Left lung (tissue), 10 donors: Measurements from ENCODE around the gene TTLL12. TPM values are rescaled to one million over a fixed set of nuclear protein-coding genes. Genes with fewer than 3 reads are reported as not detected.
A peak's percentile ranks its signal among the peaks of the same experiment; 100 is the strongest.

ENCODE experiments used
- ATAC-seq: fragments of 200-7000 bp; cut with Tn5 transposase; one replicate; pipeline ENCODE4 v1.9.1; 2020; ENCODE audit warnings: moderate library complexity
- DNase-seq, 4 donors: peaks; one replicate each; pipeline ENCODE4 v3.0.0-alpha.2; 2013 to 2020
- H3K27ac ChIP-seq, 2 donors: fragments of 200-600 bp; sonication (generic) in 1 of 2; one replicate each; pipeline versions ENCODE4 v1.5.0 to v1.8.0; 2020 to 2021
- H3K27me3 ChIP-seq, 2 donors: fragments of 200-600 bp; sonication (generic) in 1 of 2; one replicate each; pipeline versions ENCODE4 v1.5.0 to v1.8.0; 2020 to 2021
- H3K36me3 ChIP-seq, 2 donors: fragments of 200-600 bp; sonication (generic) in 1 of 2; one replicate each; pipeline versions ENCODE4 v1.5.0 to v1.8.0; 2020 to 2021
- H3K4me1 ChIP-seq, 2 donors: fragments of 200-600 bp; one replicate each; pipeline ENCODE4 v1.8.0; 2021
- H3K4me3 ChIP-seq, 2 donors: fragments of 200-600 bp; sonication (generic) in 1 of 2; one replicate each; pipeline versions ENCODE4 v1.5.0 to v1.8.0; 2020 to 2021; ENCODE audit warnings: mild to moderate bottlenecking in 1 of 2
- H3K9me3 ChIP-seq, 2 donors: fragments of 200-600 bp; sonication (generic) in 1 of 2; one replicate each; pipeline versions ENCODE4 v1.5.0 to v1.8.0; 2020 to 2021
- intact Hi-C, 2 donors: fragments of 100-400 bp; cut with DNase I; formaldehyde crosslinking; loops; one replicate each; pipeline versions ENCODE4 v1.11.2 to v1.14.2; 2022
- polyA plus RNA-seq, 6 donors: library from polyadenylated mRNA; unstranded; fragments of 120-200 nt; gene quantifications; one replicate each; pipeline ENCODE4 v1.2.1, GENCODE V29; 2013; ENCODE audit not compliant: insufficient read length in 6 of 6
- total RNA-seq, 2 donors: library from RNA; stranded (reverse); fragmentation: NEBNext Ultra II Directional; extraction: Animal tissue kit (Norgen Biotek cat#: 25700); gene quantifications; one replicate each; pipeline ENCODE4 v1.2.1, GENCODE V29; 2021
- TF ChIP-seq, protein P1 (sequence below), 2 donors: fragments of 200-600 bp; sonication (generic) in 1 of 2; IDR thresholded peaks; one replicate each; pipeline versions ENCODE4 v1.5.0 to v1.8.0; 2021; ENCODE audit warnings: antibody characterized with exemption in 2 of 2
- donor health status: DM: no; HTN: yes; CAD: no.
- donor health status: DM: no; HTN: no; CAD: no.

Gene TTLL12
- total and polyA plus RNA-seq, 8 donors: 18.3 to 42.1 (median 22.0) TPM

DNA sequence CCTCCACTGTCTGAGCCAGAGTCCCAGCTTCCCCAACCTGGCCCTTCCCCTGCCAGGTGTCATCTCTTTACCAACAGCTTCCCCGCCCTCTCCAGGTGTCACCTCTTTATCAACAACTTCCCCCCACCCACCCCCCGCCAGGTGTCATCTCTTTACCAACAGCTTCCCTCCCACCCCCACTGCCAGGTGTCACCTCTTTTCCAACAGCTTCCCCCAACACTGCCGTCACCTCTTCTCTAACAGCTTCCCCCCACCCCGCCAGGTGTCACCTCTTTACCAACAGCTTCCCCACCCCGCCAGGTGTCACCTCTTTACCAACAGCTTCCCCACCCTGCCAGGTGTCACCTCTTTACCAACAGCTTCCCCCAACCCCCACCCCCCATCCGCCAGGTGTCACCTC, 29.8 kb upstream of the TTLL12 start:
- Histone ChIP-seq H3K36me3 (no peaks in the 10 kb centered on the region), H3K4me1 (no peaks in the 10 kb centered on the region), H3K27me3 (no peaks in the 10 kb centered on the region), H3K4me3 (no peak overlapping the region), H3K27ac (no peak overlapping the region), H3K9me3 (no peaks in the 10 kb centered on the region)
- peak in 1 of 4 donors; percentile 19 for DNase-seq
- ATAC-seq: no peak
- TF ChIP-seq, protein P1, sequence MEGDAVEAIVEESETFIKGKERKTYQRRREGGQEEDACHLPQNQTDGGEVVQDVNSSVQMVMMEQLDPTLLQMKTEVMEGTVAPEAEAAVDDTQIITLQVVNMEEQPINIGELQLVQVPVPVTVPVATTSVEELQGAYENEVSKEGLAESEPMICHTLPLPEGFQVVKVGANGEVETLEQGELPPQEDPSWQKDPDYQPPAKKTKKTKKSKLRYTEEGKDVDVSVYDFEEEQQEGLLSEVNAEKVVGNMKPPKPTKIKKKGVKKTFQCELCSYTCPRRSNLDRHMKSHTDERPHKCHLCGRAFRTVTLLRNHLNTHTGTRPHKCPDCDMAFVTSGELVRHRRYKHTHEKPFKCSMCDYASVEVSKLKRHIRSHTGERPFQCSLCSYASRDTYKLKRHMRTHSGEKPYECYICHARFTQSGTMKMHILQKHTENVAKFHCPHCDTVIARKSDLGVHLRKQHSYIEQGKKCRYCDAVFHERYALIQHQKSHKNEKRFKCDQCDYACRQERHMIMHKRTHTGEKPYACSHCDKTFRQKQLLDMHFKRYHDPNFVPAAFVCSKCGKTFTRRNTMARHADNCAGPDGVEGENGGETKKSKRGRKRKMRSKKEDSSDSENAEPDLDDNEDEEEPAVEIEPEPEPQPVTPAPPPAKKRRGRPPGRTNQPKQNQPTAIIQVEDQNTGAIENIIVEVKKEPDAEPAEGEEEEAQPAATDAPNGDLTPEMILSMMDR (IDR thresholded peaks at IDR 0.05): no peak
- intact Hi-C loops: no loop called here

DNA sequence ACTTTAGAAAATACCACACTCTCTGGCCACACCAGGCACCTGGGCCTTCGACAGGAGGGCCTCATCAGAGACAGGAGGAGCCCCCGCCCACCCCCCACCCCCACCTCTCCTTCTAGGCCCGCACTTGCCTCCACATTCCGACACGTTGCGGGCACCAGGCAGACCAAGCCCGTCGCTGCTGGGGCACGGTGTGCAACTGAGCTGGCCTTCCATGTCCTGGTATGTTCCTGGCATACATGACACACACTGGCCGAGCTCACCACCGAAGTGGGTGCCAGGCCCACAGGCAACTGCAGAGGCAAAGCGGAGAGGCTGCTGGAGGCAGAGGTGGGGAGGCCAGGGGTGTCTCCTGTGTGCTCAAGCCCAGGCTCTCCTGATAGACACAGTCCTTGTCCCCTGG, 27.0 kb upstream of the TTLL12 start:
- Histone ChIP-seq H3K36me3 (no peaks in the 10 kb centered on the region), H3K27ac (no peak overlapping the region), H3K27me3 (no peaks in the 10 kb centered on the region), H3K4me3 (no peak overlapping the region), H3K9me3 (no peaks in the 10 kb centered on the region), H3K4me1 (no peaks in the 10 kb centered on the region)
- no peak for ATAC-seq
- peak in 1 of 4 donors; percentile 31 for DNase-seq
- TF ChIP-seq, protein P1 (IDR thresholded peaks at IDR 0.05): no peak
- intact Hi-C loops: no loop called here

DNA sequence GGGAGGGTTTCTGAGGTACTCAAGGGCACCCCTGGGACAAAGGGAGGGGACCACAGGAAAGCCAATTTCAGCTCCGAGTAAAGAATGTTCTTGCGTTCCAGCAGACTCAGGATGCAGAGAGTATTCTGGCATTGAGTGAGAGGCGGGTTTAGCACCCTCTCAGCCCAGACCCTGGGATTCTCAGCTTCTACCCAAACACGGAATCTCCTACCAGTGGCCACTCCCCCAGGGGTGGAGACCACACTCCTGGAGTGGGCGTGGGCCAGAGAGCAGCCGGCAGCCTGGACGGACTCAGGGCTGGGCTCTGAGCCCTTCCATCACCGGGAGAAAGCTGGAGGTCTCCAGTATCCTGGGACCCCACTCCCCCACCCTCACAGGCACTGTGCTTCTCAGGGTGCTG, 26.1 kb upstream of the TTLL12 start:
- no peaks in the 10 kb centered on the region for H3K36me3 ChIP-seq
- TF ChIP-seq, protein P1 (IDR thresholded peaks at IDR 0.05): no peak
- H3K27ac ChIP-seq: no peak overlapping the region
- no peaks in the 10 kb centered on the region for H3K4me1 ChIP-seq
- ATAC-seq: peak; percentile 45
- H3K9me3 ChIP-seq: no peaks in the 10 kb centered on the region
- intact Hi-C loops: no loop called here
- H3K27me3 ChIP-seq: no peaks in the 10 kb centered on the region
- DNase-seq: peak in 2 of 4 donors; percentile 42 to 55
- H3K4me3 ChIP-seq: no peak overlapping the region

DNA sequence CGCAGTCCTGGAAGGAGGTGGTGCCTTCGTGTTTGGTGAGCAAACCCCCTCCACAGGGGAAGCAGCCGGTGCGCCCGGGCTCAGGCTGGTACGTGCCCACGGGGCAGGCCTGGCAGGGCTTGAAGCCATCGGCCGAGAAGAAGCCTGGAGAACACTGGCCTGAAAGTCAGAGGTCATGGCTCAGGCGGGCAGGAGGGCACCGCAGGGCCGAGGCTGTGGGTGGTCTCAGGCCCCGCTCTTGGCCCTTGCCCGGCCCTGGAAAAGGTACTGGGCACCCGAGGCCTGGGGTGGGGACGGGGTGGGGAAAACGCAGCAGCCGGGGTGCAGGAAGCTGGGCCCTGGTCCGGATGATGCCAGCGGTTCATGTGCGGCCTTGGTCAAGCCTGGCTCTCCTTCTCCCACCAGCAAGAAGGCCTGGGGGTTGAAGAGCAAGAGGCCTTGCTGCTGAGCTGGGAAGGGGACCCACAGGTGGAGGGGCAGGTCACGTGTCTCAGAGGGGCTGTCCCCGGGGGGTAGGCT, 25.6 kb upstream of the TTLL12 start:
- peak in 1 of 4 donors; percentile 68 for DNase-seq
- no peaks in the 10 kb centered on the region for H3K27me3 ChIP-seq
- TF ChIP-seq, protein P1 (IDR thresholded peaks at IDR 0.05): no peak
- no peaks in the 10 kb centered on the region for H3K9me3 ChIP-seq
- no peaks in the 10 kb centered on the region for H3K36me3 ChIP-seq
- no peaks in the 10 kb centered on the region for H3K4me1 ChIP-seq
- H3K27ac ChIP-seq: no peak overlapping the region
- H3K4me3 ChIP-seq: no peak overlapping the region
- intact Hi-C loops: no loop called here
- ATAC-seq: no peak

DNA sequence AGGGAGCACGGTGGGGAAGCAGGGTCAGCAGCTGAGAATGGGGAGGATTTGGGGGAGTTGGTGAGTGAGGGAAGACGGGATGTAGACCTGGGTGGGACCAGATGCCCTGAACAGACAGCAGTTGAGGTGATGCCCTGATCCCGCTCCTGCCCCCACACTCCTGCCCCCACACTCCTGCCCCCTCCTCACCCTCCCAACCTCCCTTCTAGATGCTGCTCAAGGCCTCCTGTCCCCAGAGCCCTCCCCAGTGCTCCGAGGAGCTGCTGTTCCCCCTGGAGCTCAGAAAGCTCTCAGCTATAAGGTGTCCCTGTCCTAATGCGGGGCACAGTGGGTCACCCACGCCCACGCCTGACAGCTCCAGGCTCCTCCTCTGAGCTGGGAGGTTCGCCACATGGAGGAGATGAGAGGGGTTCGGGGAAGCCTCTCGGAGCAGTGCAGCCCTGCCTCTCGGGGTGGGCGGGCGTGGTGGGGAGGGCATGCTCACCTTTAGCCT, 25.1 kb upstream of the TTLL12 start:
- Histone ChIP-seq H3K36me3 (no peaks in the 10 kb centered on the region), H3K27ac (no peak overlapping the region), H3K4me1 (no peaks in the 10 kb centered on the region), H3K9me3 (no peaks in the 10 kb centered on the region), H3K4me3 (no peak overlapping the region), H3K27me3 (no peaks in the 10 kb centered on the region)
- TF ChIP-seq, protein P1 (IDR thresholded peaks at IDR 0.05): no peak
- DNase-seq (no peak), ATAC-seq (no peak)
- intact Hi-C loops: no loop called here
